Esophagus muscularis mucosa (tissue), 4 donors: ENCODE results near the gene DIP2B. TPM values are rescaled to one million over a fixed set of nuclear protein-coding genes. Genes with fewer than 3 reads are reported as not detected.
A peak's percentile ranks its signal among the peaks of the same experiment; 100 is the strongest.

ENCODE experiments used
- DNase-seq: peaks from one replicate; pipeline ENCODE4 v3.0.0-alpha.2; 2017; ENCODE audit errors: extremely low spot score
- H3K27ac ChIP-seq, 4 donors: fragments of 200-600 bp; sonication (generic); replicated peaks in 1 of 4; 1 replicate in 3 of 4; 2 replicates in 1 of 4; pipeline ENCODE4 v1.5.1; 2016 to 2019; ENCODE audit warnings: mild to moderate bottlenecking in 1 of 4
- H3K27me3 ChIP-seq, 4 donors: fragments of 200-600 bp; sonication (generic); one replicate each; pipeline versions ENCODE4 v1.5.1 to v1.6.0; 2016 to 2019
- H3K36me3 ChIP-seq, 4 donors: fragments of 200-600 bp; sonication (generic); one replicate each; pipeline ENCODE4 v1.5.1; 2016 to 2019
- H3K4me1 ChIP-seq, 4 donors: fragments of 200-600 bp; sonication (generic); one replicate each; pipeline ENCODE4 v1.5.1; 2016 to 2019
- H3K4me3 ChIP-seq, 4 donors: fragments of 200-600 bp; sonication (generic); 1 replicate in 2 of 4; 2 replicates in 2 of 4; pipeline ENCODE4 v1.5.1; 2016 to 2019; ENCODE audit warnings: mild to moderate bottlenecking in 4 of 4, moderate library complexity in 1 of 4
- H3K9me3 ChIP-seq, 4 donors: fragments of 200-600 bp; sonication (generic); 1 replicate in 3 of 4; 2 replicates in 1 of 4; pipeline ENCODE4 v1.5.1; 2016 to 2019
- CTCF ChIP-seq, 3 experiments: fragments of 200-600 bp in 2 of 3; fragments of 450-650 bp in 1 of 3; sonication (generic) in 2 of 3; IDR thresholded peaks; one replicate each; pipeline ENCODE4 v1.5.1; 2017 to 2019; ENCODE audit warnings: antibody characterized with exemption in 3 of 3, mild to moderate bottlenecking in 2 of 3, moderate library complexity in 1 of 3
- EP300 ChIP-seq: sonication (generic); formaldehyde crosslinking; IDR thresholded peaks from one replicate; pipeline ENCODE4 v1.6.1; 2017; ENCODE audit warnings: antibody characterized with exemption
- POLR2A ChIP-seq: fragments of 450-650 bp; IDR thresholded peaks from one replicate; pipeline ENCODE4 v1.6.1; 2017; ENCODE audit warnings: antibody characterized with exemption, moderate library complexity, mild to moderate bottlenecking, low read depth
- POLR2AphosphoS5 ChIP-seq, 2 donors: sonication (generic); formaldehyde crosslinking; IDR thresholded peaks; one replicate each; pipeline ENCODE4 v1.6.1; 2017; ENCODE audit warnings: antibody characterized with exemption in 2 of 2
- WGBS: methylation state at CpG from one replicate; pipeline ENCODE4 v1.1.5; 2018; 5-methylcytosine and 5-hydroxymethylcytosine counted together
- intact Hi-C: fragments of 100-400 bp; cut with DNase I; formaldehyde crosslinking; loops from one replicate; pipeline ENCODE4 v1.15.1; 2023
- total RNA-seq, 4 donors: library from RNA; depleted of rRNA; stranded (reverse); fragments of >200 nt; gene quantifications; one replicate each; pipeline versions ENCODE4 v1.1.0 to v1.2.1, GENCODE V29; 2016

The DIP2B gene
- total RNA-seq, 4 donors from 2014 or later: 18.7 to 23.0 (median 20.6) TPM

- Histone ChIP-seq H3K27ac (peak overlapping the region in 1 of 4 donors; percentile 11), H3K9me3 (no peaks in the 10 kb centered on the region), H3K4me3 (no peak overlapping the region), H3K4me1 (peaks cover 0 to 22% (median 4%) of the 10 kb centered on the region in 4 donors), H3K27me3 (no peaks in the 10 kb centered on the region), H3K36me3 (peaks cover 57 to 98% (median 81%) of the 10 kb centered on the region in 4 donors)
- intact Hi-C loops: no loop called here
- TF ChIP-seq CTCF (IDR thresholded peaks at IDR 0.05): no peak
- TF ChIP-seq EP300: no peak
- TF ChIP-seq POLR2A: no peak
- no peak for TF ChIP-seq POLR2AphosphoS5 (IDR thresholded peaks at IDR 0.05)
- no peak for DNase-seq
- 60% methylated on average over 5 of the region's 5 CpGs for WGBS
These were observed 220.5 kb downstream of the DIP2B start for GRCh38 chr12:50725011-50725942.

GRCh38 chr12:50727466-50727865 is 222.7 kb downstream of the DIP2B start:
- Histone ChIP-seq H3K4me3 (no peak overlapping the region), H3K36me3 (peaks cover 62 to 98% (median 83%) of the 10 kb centered on the region in 4 donors), H3K27ac (no peak overlapping the region), H3K9me3 (no peaks in the 10 kb centered on the region), H3K27me3 (no peaks in the 10 kb centered on the region), H3K4me1 (peaks cover 0 to 22% (median 4%) of the 10 kb centered on the region in 4 donors)
- 100% methylated on average over 2 of the region's 2 CpGs for WGBS
- TF ChIP-seq POLR2A (no peak), CTCF (IDR thresholded peaks at IDR 0.05) (no peak), EP300 (no peak), POLR2AphosphoS5 (IDR thresholded peaks at IDR 0.05) (no peak)
- DNase-seq: no peak
- intact Hi-C loops: no loop called here

- DNase-seq: no peak
- Histone ChIP-seq H3K27me3 (no peaks in the 10 kb centered on the region), H3K36me3 (peaks cover 68 to 97% (median 83%) of the 10 kb centered on the region in 4 donors), H3K4me1 (peaks cover 0 to 22% (median 4%) of the 10 kb centered on the region in 4 donors), H3K27ac (no peak overlapping the region), H3K4me3 (no peak overlapping the region), H3K9me3 (no peaks in the 10 kb centered on the region)
- TF ChIP-seq POLR2AphosphoS5 (IDR thresholded peaks at IDR 0.05) (no peak), EP300 (no peak), POLR2A (no peak), CTCF (IDR thresholded peaks at IDR 0.05) (no peak)
- intact Hi-C loops: no loop called here
- WGBS: 86% methylated on average over 7 of the region's 7 CpGs
These were observed 223.6 kb downstream of the DIP2B start for GRCh38 chr12:50728417-50728816.

GRCh38 chr12:50728841-50729240 is 224.1 kb downstream of the DIP2B start:
- intact Hi-C loops: no loop called here
- DNase-seq: no peak
- H3K9me3 ChIP-seq: no peaks in the 10 kb centered on the region
- no peak overlapping the region for H3K27ac ChIP-seq
- TF ChIP-seq CTCF (IDR thresholded peaks at IDR 0.05) (no peak), POLR2AphosphoS5 (IDR thresholded peaks at IDR 0.05) (no peak)
- no peak overlapping the region for H3K4me3 ChIP-seq
- H3K4me1 ChIP-seq: peaks cover 0 to 19% (median 4%) of the 10 kb centered on the region in 4 donors
- H3K36me3 ChIP-seq: peaks cover 68 to 97% (median 83%) of the 10 kb centered on the region in 4 donors
- 75% methylated on average over 4 of the region's 4 CpGs for WGBS
- no peaks in the 10 kb centered on the region for H3K27me3 ChIP-seq
